Muscle layer of duodenum (tissue), 2 donors: Measurements from ENCODE around the gene CEP41.
A peak's percentile ranks its signal among the peaks of the same experiment; 100 is the strongest.
"Not testable (repeated sequence)": the region's sequence is repeated elsewhere in the genome, so short reads cannot be mapped to it uniquely, and the experiment has no call there.

Experiments
- H3K27ac ChIP-seq: one replicate; pipeline ENCODE4 v1.7.0; 2013; ENCODE audit warnings: mild to moderate bottlenecking, low read length
- H3K27me3 ChIP-seq: one replicate; pipeline ENCODE4 v1.7.0; 2013; ENCODE audit warnings: low read depth, mild to moderate bottlenecking, control low read depth, low read length
- H3K36me3 ChIP-seq, 2 donors: one replicate each; pipeline ENCODE4 v1.7.0; 2013; ENCODE audit warnings: low read length in 2 of 2, control low read depth in 1 of 2, mild to moderate bottlenecking in 1 of 2; ENCODE audit not compliant: insufficient read depth in 2 of 2, control insufficient read depth in 1 of 2
- H3K4me1 ChIP-seq, 2 donors: one replicate each; pipeline ENCODE4 v1.7.0; 2013; ENCODE audit warnings: low read length in 2 of 2, mild to moderate bottlenecking in 2 of 2, control low read depth in 1 of 2, moderate library complexity in 1 of 2; ENCODE audit not compliant: insufficient read depth in 2 of 2, control insufficient read depth in 1 of 2
- H3K4me3 ChIP-seq, 2 donors: one replicate each; pipeline ENCODE4 v1.7.0; 2013; ENCODE audit warnings: low read length in 2 of 2, low read depth in 1 of 2, mild to moderate bottlenecking in 1 of 2
- H3K9me3 ChIP-seq, 2 donors: one replicate each; pipeline ENCODE4 v1.7.0; 2013; ENCODE audit warnings: low read length in 2 of 2, control low read depth in 1 of 2, mild to moderate bottlenecking in 1 of 2; ENCODE audit not compliant: control insufficient read depth in 1 of 2
- donor health status: healthy.

CEP41 gene

DNA sequence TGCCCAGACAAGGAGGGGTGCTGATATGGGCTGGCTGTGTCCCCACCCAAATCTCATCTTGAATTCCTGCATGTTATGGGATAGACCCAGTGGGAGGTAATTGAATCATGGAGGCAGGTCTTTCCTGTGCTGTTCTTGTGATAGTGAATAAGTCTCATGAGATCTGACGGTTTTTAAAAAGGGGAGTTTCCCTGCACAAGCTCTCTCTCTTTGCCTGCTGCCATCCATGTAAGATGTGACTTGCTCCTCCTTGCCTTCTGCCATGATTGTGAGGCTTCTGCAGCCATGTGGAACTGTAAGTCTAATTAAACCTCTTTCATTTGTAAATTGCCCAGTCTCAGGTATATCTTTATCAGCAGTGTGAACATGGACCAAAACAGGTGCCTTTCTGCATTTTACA is 64.4 kb downstream of the CEP41 start:
- H3K4me3 ChIP-seq, H3K27ac ChIP-seq, H3K36me3 ChIP-seq, H3K9me3 ChIP-seq, H3K27me3 ChIP-seq: not testable (repeated sequence)
- peaks cover 0 to 20% of the 10 kb centered on the region in 2 donors for H3K4me1 ChIP-seq

DNA sequence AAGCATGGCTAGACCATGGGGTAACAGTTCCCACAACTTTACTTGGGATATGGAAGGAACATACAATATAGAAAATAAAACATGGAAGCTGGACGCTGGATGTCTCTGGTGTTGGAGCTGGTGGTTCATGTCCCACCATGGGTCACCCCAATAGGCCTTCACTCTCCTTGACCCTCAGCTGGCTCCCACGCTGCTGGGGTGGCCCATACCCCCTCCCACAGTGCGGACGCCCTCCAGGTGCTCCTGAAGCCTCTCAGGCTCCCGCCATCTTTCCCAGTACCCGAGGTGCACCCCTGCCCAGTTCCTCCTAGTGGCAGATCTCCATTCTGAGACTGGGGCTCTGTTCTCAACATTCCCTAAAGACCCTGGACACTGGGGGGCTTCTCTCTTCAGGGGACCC is 66.3 kb downstream of the CEP41 start:
- Histone ChIP-seq H3K36me3 (no peaks in the 10 kb centered on the region), H3K27me3 (no peaks in the 10 kb centered on the region), H3K4me3 (no peak overlapping the region), H3K9me3 (no peaks in the 10 kb centered on the region), H3K4me1 (peaks cover 1 to 29% of the 10 kb centered on the region in 2 donors), H3K27ac (no peak overlapping the region)

DNA sequence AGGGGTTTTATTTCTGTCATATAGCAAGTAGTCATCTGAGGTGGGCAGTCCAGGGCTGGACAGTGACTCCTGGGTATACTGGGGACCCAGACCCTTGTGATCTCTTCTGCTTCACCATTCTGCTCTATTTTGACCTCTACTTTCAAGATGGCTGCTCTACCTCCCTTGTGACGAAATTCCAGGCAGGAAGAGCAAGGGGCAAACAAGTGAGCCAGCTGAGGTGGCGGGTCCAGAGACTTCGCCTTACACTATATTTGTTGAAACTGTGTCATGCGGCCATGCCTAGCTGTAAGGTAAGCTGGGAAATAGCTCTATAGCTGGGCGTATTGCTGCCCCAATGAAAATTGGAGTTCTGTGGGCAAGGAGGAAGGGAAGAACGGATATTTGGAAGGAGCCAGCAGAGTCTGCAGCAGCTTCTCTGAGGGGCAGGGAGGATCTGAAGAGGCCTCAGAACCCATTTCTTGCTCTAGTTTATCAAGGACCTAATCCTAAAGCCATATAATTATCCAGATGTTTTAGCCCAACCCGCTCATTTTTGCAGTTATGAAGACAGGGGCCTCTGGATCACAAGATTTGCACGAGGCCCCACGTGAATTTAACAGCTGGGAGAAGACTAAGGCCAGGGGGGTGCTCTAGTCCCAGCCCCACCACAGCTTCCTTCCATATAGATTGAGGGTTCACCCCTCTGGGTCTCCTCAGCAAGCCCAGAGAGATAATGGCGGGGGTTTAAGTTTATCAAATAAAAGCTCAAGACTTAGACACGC is 68.2 kb downstream of the CEP41 start:
- Histone ChIP-seq H3K9me3 (no peaks in the 10 kb centered on the region), H3K27me3 (no peaks in the 10 kb centered on the region), H3K27ac (peak overlapping the region; percentile 87), H3K4me1 (peaks cover 4 to 38% of the 10 kb centered on the region in 2 donors), H3K4me3 (no peak overlapping the region), H3K36me3 (no peaks in the 10 kb centered on the region)

GRCh38 chr7:130371046-130371445 is 69.8 kb downstream of the CEP41 start:
- Histone ChIP-seq H3K4me3 (no peak overlapping the region), H3K36me3 (no peaks in the 10 kb centered on the region), H3K4me1 (peaks cover 4 to 38% of the 10 kb centered on the region in 2 donors), H3K9me3 (no peaks in the 10 kb centered on the region), H3K27me3 (no peaks in the 10 kb centered on the region), H3K27ac (peak overlapping the region; percentile 5)

DNA sequence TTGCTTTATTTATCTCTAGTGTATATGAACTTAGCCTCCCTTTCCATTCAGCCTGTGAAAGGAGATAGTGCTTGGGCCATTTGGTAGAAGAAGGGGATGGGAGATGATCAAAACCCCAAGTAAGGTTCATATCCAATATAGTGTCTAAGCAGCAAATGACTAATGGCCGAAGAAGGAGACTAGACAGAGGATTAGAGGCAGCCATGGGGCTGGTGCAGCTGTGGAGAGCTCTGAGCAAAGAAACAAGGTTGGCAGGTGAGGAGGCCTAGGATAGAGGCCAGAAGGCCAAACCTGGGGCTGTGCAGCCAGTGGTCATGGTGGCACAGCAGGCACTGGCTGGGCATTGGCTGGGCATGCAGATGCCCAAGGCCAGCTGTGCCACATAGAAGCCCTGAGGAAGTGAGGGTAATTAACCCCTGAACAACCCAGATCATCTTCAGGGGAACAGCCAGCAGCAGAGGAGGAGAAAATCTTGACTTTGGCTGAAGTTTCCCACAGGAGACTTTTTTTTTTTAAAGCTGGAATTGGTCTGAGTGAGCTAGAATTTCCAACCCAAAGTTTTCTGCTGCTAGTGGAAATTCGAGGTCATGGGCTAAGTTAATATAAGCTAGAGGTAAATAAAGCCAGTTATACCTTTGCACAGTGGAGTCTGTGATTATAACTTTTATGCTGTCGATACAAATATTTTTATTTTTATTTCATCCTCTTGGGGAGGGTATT is 70.8 kb downstream of the CEP41 start:
- Histone ChIP-seq H3K27me3 (no peaks in the 10 kb centered on the region), H3K27ac (peak overlapping the region; percentile 5), H3K9me3 (no peaks in the 10 kb centered on the region), H3K36me3 (no peaks in the 10 kb centered on the region), H3K4me1 (peaks cover 4 to 38% of the 10 kb centered on the region in 2 donors), H3K4me3 (no peak overlapping the region)

- Histone ChIP-seq H3K27ac (peak overlapping the region; percentile 2), H3K4me1 (peaks cover 4 to 38% of the 10 kb centered on the region in 2 donors)
Measured at GRCh38 chr7:130369110-130369711, 71.6 kb downstream of the CEP41 start.

DNA sequence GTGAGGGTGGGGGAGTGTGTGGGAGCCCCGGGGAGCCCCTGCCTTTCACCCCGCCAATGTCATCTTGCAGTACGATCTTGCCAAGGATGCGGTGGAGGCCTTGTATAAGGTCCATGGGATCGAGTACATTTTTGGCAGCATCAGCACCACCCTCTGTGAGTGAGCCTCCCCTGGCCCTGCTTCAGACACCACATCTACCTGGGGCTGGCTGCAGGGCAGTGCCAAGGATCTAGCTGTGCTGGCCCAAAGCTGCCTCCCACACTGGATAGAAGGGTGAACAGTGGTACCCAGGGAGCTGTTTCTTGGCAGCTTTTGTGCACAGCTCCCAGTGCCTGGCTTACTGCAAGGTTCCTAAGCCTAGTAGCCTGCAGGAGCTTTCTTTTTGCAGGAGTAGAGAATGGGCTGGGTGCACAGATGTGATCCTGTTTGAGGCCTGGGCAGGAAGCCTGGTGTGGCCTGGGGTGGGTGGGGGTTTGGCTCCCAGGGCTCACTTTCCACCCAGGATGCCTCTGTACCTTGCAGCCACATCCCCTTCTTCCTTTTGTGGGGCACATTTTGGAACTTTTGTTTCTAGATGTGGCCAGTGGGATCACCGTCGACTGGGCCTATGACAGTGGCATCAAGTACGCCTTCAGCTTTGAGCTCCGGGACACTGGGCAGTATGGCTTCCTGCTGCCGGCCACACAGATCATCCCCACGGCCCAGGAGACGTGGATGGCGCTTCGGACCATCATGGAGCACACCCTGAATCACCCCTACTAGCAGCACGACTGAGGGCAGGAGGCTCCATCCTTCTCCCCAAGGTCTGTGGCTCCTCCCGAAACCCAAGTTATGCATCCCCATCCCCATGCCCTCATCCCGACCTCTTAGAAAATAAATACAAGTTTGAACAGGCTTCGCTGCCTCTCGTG is 72.7 kb downstream of the CEP41 start:
- H3K9me3 ChIP-seq, result no peaks in the 10 kb centered on the region
- H3K4me3 ChIP-seq, result no peak overlapping the region
- H3K27me3 ChIP-seq, result no peaks in the 10 kb centered on the region
- H3K4me1 ChIP-seq, result peaks cover 4 to 32% of the 10 kb centered on the region in 2 donors
- H3K27ac ChIP-seq, result no peak overlapping the region
- H3K36me3 ChIP-seq, result no peaks in the 10 kb centered on the region

More at GRCh38 chr7:130369110-130369711, 71.6 kb downstream of the CEP41 start:
- Histone ChIP-seq H3K36me3 (no peaks in the 10 kb centered on the region), H3K27me3 (no peaks in the 10 kb centered on the region), H3K9me3 (no peaks in the 10 kb centered on the region), H3K4me3 (no peak overlapping the region)

GRCh38 chr7:130367088-130367755 is 73.6 kb downstream of the CEP41 start:
- Histone ChIP-seq H3K27ac (no peak overlapping the region), H3K4me1 (peaks cover 4 to 27% of the 10 kb centered on the region in 2 donors), H3K9me3 (no peaks in the 10 kb centered on the region), H3K27me3 (no peaks in the 10 kb centered on the region), H3K36me3 (no peaks in the 10 kb centered on the region), H3K4me3 (no peak overlapping the region)

DNA sequence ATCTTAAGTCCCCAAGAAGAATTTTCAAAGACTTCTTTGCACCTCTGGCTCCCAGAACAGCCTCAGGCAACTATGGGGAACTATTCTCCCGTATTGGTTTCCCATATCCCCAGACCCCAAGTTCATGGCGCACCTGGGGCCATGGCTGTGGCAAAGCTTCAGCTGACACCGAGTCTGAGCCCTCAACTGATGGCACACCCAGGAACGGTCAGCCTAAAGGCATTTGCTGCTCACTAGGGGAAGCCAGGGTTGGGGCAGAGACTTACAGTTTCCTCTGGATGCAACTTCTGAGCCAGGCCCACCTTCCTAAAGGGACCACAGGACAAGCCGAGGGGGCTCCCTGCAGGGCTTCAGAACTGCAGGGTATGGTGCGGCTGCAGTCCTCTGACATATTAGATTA is 74.3 kb downstream of the CEP41 start:
- Histone ChIP-seq H3K9me3 (no peaks in the 10 kb centered on the region), H3K27me3 (no peaks in the 10 kb centered on the region), H3K36me3 (no peaks in the 10 kb centered on the region), H3K27ac (peak overlapping the region; percentile 8), H3K4me1 (peaks cover 4 to 27% of the 10 kb centered on the region in 2 donors), H3K4me3 (no peak overlapping the region)

DNA sequence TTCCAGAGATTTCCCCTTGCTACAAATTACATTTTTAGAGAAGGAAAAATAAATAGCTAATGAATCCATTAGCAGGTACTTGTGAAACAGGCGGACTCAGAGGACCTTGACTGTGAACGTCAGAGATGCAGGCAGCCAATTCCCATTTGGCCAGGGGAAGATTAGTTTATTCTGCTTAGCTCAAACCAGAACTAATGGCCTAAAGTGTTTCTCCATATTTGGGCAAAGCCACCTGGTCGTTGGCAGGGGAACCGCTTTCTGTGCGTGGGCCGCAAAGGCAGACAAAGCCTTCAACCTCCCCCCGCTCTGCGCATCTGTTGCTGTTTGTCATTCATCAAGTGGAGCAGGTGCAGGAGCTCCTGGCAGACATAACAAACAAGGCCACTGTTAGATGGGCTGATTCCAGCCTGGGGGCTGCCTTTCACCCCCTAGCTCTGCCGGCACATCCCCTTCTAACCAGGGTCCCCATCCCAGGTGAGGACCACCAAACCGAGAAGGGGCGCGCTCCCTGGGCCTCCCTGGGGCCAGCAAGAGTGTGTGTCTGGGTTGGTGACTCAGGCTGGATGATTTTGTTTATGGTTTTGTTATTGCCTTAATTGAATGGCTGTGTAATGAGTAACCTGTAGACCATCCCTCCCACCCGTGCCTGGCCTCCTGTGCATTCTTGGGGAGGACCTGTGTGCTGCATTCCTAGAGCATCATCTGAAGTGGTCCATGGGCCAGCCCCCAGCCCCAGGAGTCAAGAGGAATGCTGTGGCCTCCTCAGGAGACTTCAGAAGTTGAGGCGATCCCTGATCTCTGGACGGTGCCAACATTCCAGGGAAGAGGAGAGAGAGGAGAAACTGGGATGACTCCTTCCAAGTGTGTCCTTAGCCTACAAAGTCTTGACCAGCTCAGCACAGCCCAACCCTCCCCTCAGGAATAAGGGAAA is 75.0 kb downstream of the CEP41 start:
- H3K9me3 ChIP-seq, result no peaks in the 10 kb centered on the region
- no peaks in the 10 kb centered on the region for H3K27me3 ChIP-seq
- H3K36me3 ChIP-seq, result no peaks in the 10 kb centered on the region
- H3K27ac ChIP-seq, result peak overlapping the region; percentile 8
- H3K4me3 ChIP-seq, result no peak overlapping the region
- peaks cover 4 to 22% of the 10 kb centered on the region in 2 donors for H3K4me1 ChIP-seq
